Lower leg skin (tissue), 4 donors: ENCODE results near the gene COMMD1. TPM values are rescaled to one million over a fixed set of nuclear protein-coding genes. Genes with fewer than 3 reads are reported as not detected.

Source experiments
- DNase-seq, 2 donors: peaks; one replicate each; pipeline ENCODE4 v3.0.0-alpha.2; 2019; ENCODE audit warnings: low spot score in 2 of 2
- H3K4me3 ChIP-seq: fragments of 200-600 bp; sonication (generic); 2 replicates; pipeline ENCODE4 v1.5.1; 2017; ENCODE audit warnings: mild to moderate bottlenecking, low read depth; ENCODE audit not compliant: poor library complexity, severe bottlenecking
- CTCF ChIP-seq, 3 donors: fragments of 450-650 bp; IDR thresholded peaks; one replicate each; pipeline ENCODE4 v1.5.1; 2016; ENCODE audit warnings: antibody characterized with exemption in 3 of 3, mild to moderate bottlenecking in 3 of 3, moderate library complexity in 2 of 3
- POLR2A ChIP-seq, 2 donors: fragments of 450-650 bp; IDR thresholded peaks; one replicate each; pipeline ENCODE4 v1.6.1; 2016 to 2017; ENCODE audit warnings: antibody characterized with exemption in 2 of 2, mild to moderate bottlenecking in 1 of 2, moderate library complexity in 1 of 2
- WGBS, 2 donors: methylation state at CpG; one replicate each; pipeline ENCODE4 v1.1.5; 2018; 5-methylcytosine and 5-hydroxymethylcytosine counted together
- intact Hi-C: fragments of 100-400 bp; cut with DNase I; formaldehyde crosslinking; loops from one replicate; pipeline ENCODE4 v1.15.0; 2023; ENCODE audit warnings: low total_unique reads
- total RNA-seq, 4 donors: library from RNA; depleted of rRNA; stranded (reverse); fragments of >200 nt; gene quantifications; one replicate each; pipeline ENCODE4 v1.1.0, GENCODE V29; 2016

COMMD1 gene
- total RNA-seq, 4 donors from 2014 or later: 39.2 to 46.9 (median 43.1) TPM

GRCh38 chr2:61988462-61989366, 83.2 kb downstream of the COMMD1 start:
- DNase-seq: no peak
- no peak overlapping the region for H3K4me3 ChIP-seq
- intact Hi-C loops: no loop called here
- WGBS, 2 donors: 89 to 95% methylated on average over 6 of the region's 6 CpGs
- TF ChIP-seq POLR2A (IDR thresholded peaks at IDR 0.05) (no peak), CTCF (IDR thresholded peaks at IDR 0.05) (no peak)

- intact Hi-C loops: loop anchor here (10.0 kb wide), 1 partner anchor 411 kb away; no protein-coding TSS in a partner anchor
- 74 to 77% methylated on average over 3 of the region's 3 CpGs for WGBS, 2 donors
- TF ChIP-seq POLR2A (IDR thresholded peaks at IDR 0.05) (no peak), CTCF (IDR thresholded peaks at IDR 0.05) (no peak)
- DNase-seq: no peak
- H3K4me3 ChIP-seq: no peak overlapping the region
Measured at GRCh38 chr2:61993422-61994024, 88.0 kb downstream of the COMMD1 start.

GRCh38 chr2:61994531-61994930, 89.1 kb downstream of the COMMD1 start:
- no peak overlapping the region for H3K4me3 ChIP-seq
- DNase-seq: no peak
- TF ChIP-seq CTCF (IDR thresholded peaks at IDR 0.05): no peak
- no peak for TF ChIP-seq POLR2A (IDR thresholded peaks at IDR 0.05)
- WGBS, 2 donors: 96 to 100% methylated on average over 1 of the region's 1 CpG
- intact Hi-C loops: loop anchor here (10.0 kb wide), 1 partner anchor 410 kb away; no protein-coding TSS in a partner anchor

- TF ChIP-seq CTCF (IDR thresholded peaks at IDR 0.05) (no peak), POLR2A (IDR thresholded peaks at IDR 0.05) (no peak)
- 78 to 84% methylated on average over 4 of the region's 4 CpGs for WGBS, 2 donors
- no peak for DNase-seq
- intact Hi-C loops: loop anchor here (10.0 kb wide), 1 partner anchor 410 kb away; no protein-coding TSS in a partner anchor
- H3K4me3 ChIP-seq: no peak overlapping the region
Measured at GRCh38 chr2:61995065-61995464, 89.6 kb downstream of the COMMD1 start.

GRCh38 chr2:61995515-61995914, 90.0 kb downstream of the COMMD1 start:
- no peak overlapping the region for H3K4me3 ChIP-seq
- DNase-seq: no peak
- 86 to 90% methylated on average over 2 of the region's 2 CpGs for WGBS, 2 donors
- TF ChIP-seq CTCF (IDR thresholded peaks at IDR 0.05): no peak
- TF ChIP-seq POLR2A (IDR thresholded peaks at IDR 0.05): no peak
- intact Hi-C loops: loop anchor here (10.0 kb wide), 1 partner anchor 409 kb away; no protein-coding TSS in a partner anchor
